Thymus (tissue), 14 donors: ENCODE measurements around the gene LCE1B. TPM values are rescaled to one million over a fixed set of nuclear protein-coding genes. Genes with fewer than 3 reads are reported as not detected.

Experiments
- DNase-seq, 9 donors: peaks; one replicate each; pipeline ENCODE4 v3.0.0-alpha.2; 2013; ENCODE audit warnings: low spot score in 9 of 9, low read depth in 6 of 9, missing footprints in 1 of 9
- H3K27ac ChIP-seq, 2 donors: one replicate each; pipeline ENCODE4 v1.5.1; 2013; ENCODE audit warnings: control low read depth in 1 of 2, low read depth in 1 of 2, low read length in 1 of 2, mild to moderate bottlenecking in 1 of 2, moderate library complexity in 1 of 2
- H3K27me3 ChIP-seq, 2 donors: one replicate each; pipeline ENCODE4 v1.5.1; 2013; ENCODE audit warnings: low read length in 1 of 2; ENCODE audit not compliant: control insufficient read depth in 2 of 2, insufficient read depth in 1 of 2
- H3K36me3 ChIP-seq, 2 donors: one replicate each; pipeline ENCODE4 v1.5.1; 2013; ENCODE audit warnings: low read length in 1 of 2, mild to moderate bottlenecking in 1 of 2, moderate library complexity in 1 of 2; ENCODE audit not compliant: control insufficient read depth in 2 of 2, insufficient read depth in 2 of 2
- H3K4me1 ChIP-seq, 2 donors: one replicate each; pipeline ENCODE4 v1.5.1; 2013; ENCODE audit warnings: low read length in 2 of 2; ENCODE audit not compliant: control insufficient read depth in 2 of 2, insufficient read depth in 2 of 2
- H3K4me3 ChIP-seq, 2 donors: one replicate each; pipeline ENCODE4 v1.5.1; 2013; ENCODE audit warnings: low read length in 2 of 2, control low read depth in 1 of 2, mild to moderate bottlenecking in 1 of 2
- H3K9me3 ChIP-seq, 2 donors: one replicate each; pipeline ENCODE4 v1.5.1; 2013; ENCODE audit warnings: low read length in 1 of 2, mild to moderate bottlenecking in 1 of 2; ENCODE audit not compliant: control insufficient read depth in 2 of 2, insufficient read depth in 1 of 2
- WGBS: extraction: QIAGEN DNeasy Blood & Tissue Kit; methylation state at CpG from one replicate; pipeline ENCODE4 v1.1.7; 2013; 5-methylcytosine and 5-hydroxymethylcytosine counted together
- long read RNA-seq, 10 donors: transcript quantifications; one replicate each; lab custom pipeline, GENCODE V29; 2026
- polyA plus RNA-seq: library from polyadenylated mRNA; stranded (reverse); fragments of 200-250 nt; gene quantifications from one replicate; pipeline ENCODE4 v1.2.3, GENCODE V29; 2013
- total RNA-seq: library from RNA; stranded (reverse); fragments of 120-200 nt; gene quantifications from one replicate; pipeline ENCODE4 v1.2.4, GENCODE V29; 2013
- donor health status: healthy.

Gene LCE1B
- total RNA-seq, result not detected
- polyA plus RNA-seq, result 0.68 TPM
- long read RNA-seq, donor 1, result 0 reads
- long read RNA-seq, donor 2, result 0 reads
- long read RNA-seq, donor 3, result 0 reads
- long read RNA-seq, donor 4, result 0 reads
- long read RNA-seq, donor 5, result 0 reads
- long read RNA-seq, donor 6, result 0 reads
- long read RNA-seq, donor 7, result 0 reads
- long read RNA-seq, donor 8, result 0 reads
- long read RNA-seq, donor 9, result 0 reads
- long read RNA-seq, donor 10, result 0 reads

- no peak for DNase-seq
- WGBS, result 74% methylated on average over 2 of the region's 2 CpGs
- no peaks in the 10 kb centered on the region for H3K36me3 ChIP-seq
- H3K9me3 ChIP-seq, result no peaks in the 10 kb centered on the region
- no peak within 1 kb of the TSS for H3K4me3 ChIP-seq
- no peaks in the 10 kb centered on the region for H3K27me3 ChIP-seq
- H3K27ac ChIP-seq, result no peak within 1 kb of the TSS
- H3K4me1 ChIP-seq, result no peaks in the 10 kb centered on the region
Measured at GRCh38 chr1:152811671-152812070, at the start of gene LCE1B. Gene LCE1B (plus strand): TSS chr1:152811971. CDS start chr1:152812447, 476 bp downstream.

- 59% methylated on average over 8 of the region's 8 CpGs for WGBS
- no peaks in the 10 kb centered on the region for H3K9me3 ChIP-seq
- no peak for DNase-seq
- H3K27ac ChIP-seq, result no peak overlapping the region
- H3K4me1 ChIP-seq, result no peaks in the 10 kb centered on the region
- H3K36me3 ChIP-seq, result no peaks in the 10 kb centered on the region
- no peak overlapping the region for H3K4me3 ChIP-seq
- no peaks in the 10 kb centered on the region for H3K27me3 ChIP-seq
Measured at GRCh38 chr1:152768847-152769533, 42.8 kb upstream of the LCE1B start.

GRCh38 chr1:152770411-152770810 lies 41.4 kb upstream of the LCE1B start:
- no peaks in the 10 kb centered on the region for H3K36me3 ChIP-seq
- no peaks in the 10 kb centered on the region for H3K27me3 ChIP-seq
- DNase-seq, result no peak
- 87% methylated on average over 1 of the region's 1 CpG for WGBS
- no peak overlapping the region for H3K4me3 ChIP-seq
- no peaks in the 10 kb centered on the region for H3K9me3 ChIP-seq
- H3K4me1 ChIP-seq, result no peaks in the 10 kb centered on the region
- H3K27ac ChIP-seq, result no peak overlapping the region

- DNase-seq, result no peak
- 78% methylated on average over 6 of the region's 6 CpGs for WGBS
- Histone ChIP-seq H3K27me3 (no peaks in the 10 kb centered on the region), H3K4me3 (no peak within 1 kb of the TSS), H3K9me3 (no peaks in the 10 kb centered on the region), H3K4me1 (no peaks in the 10 kb centered on the region), H3K36me3 (no peaks in the 10 kb centered on the region), H3K27ac (no peak within 1 kb of the TSS)
Measured at GRCh38 chr1:152774875-152775274, 36.9 kb upstream of the LCE1B start, which contains the start of gene LCE1F. Gene LCE1F (plus strand): TSS chr1:152775140. CDS start chr1:152776372, 1,232 bp downstream.

GRCh38 chr1:152776361-152776760 lies 35.4 kb upstream of the LCE1B start:
- no peaks in the 10 kb centered on the region for H3K9me3 ChIP-seq
- DNase-seq, result no peak
- no peaks in the 10 kb centered on the region for H3K27me3 ChIP-seq
- H3K4me1 ChIP-seq, result no peaks in the 10 kb centered on the region
- WGBS, result 88% methylated on average over 11 of the region's 11 CpGs
- no peaks in the 10 kb centered on the region for H3K36me3 ChIP-seq
- H3K4me3 ChIP-seq, result no peak overlapping the region
- H3K27ac ChIP-seq, result no peak overlapping the region

- peak in 2 of 9 donors; percentile 7 to 8 for DNase-seq
- Histone ChIP-seq H3K36me3 (no peaks in the 10 kb centered on the region), H3K27ac (no peak overlapping the region), H3K27me3 (no peaks in the 10 kb centered on the region), H3K4me3 (no peak overlapping the region), H3K4me1 (no peaks in the 10 kb centered on the region), H3K9me3 (no peaks in the 10 kb centered on the region)
- 65% methylated on average over 4 of the region's 4 CpGs for WGBS
Measured at GRCh38 chr1:152777510-152778137, 34.1 kb upstream of the LCE1B start.

GRCh38 chr1:152783095-152783494 lies 28.7 kb upstream of the LCE1B start:
- no peaks in the 10 kb centered on the region for H3K27me3 ChIP-seq
- no peaks in the 10 kb centered on the region for H3K36me3 ChIP-seq
- no peak overlapping the region for H3K27ac ChIP-seq
- H3K4me3 ChIP-seq, result no peak overlapping the region
- DNase-seq, result no peak
- no peaks in the 10 kb centered on the region for H3K9me3 ChIP-seq
- no peaks in the 10 kb centered on the region for H3K4me1 ChIP-seq
- WGBS, result 71% methylated on average over 2 of the region's 2 CpGs

- Histone ChIP-seq H3K4me3 (no peak within 1 kb of the TSS), H3K36me3 (no peaks in the 10 kb centered on the region), H3K4me1 (no peaks in the 10 kb centered on the region), H3K27ac (no peak within 1 kb of the TSS), H3K27me3 (no peaks in the 10 kb centered on the region), H3K9me3 (no peaks in the 10 kb centered on the region)
- no peak for DNase-seq
- WGBS, result 61% methylated on average over 2 of the region's 2 CpGs
Measured at GRCh38 chr1:152786077-152786476, 25.7 kb upstream of the LCE1B start, which contains the start of gene LCE1E. Gene LCE1E (plus strand): TSS chr1:152786257. CDS start chr1:152787300, 1,043 bp downstream.

- DNase-seq, result no peak
- Histone ChIP-seq H3K36me3 (no peaks in the 10 kb centered on the region), H3K27ac (no peak overlapping the region), H3K9me3 (no peaks in the 10 kb centered on the region), H3K27me3 (no peaks in the 10 kb centered on the region), H3K4me1 (no peaks in the 10 kb centered on the region), H3K4me3 (no peak overlapping the region)
- WGBS, result 75% methylated on average over 4 of the region's 4 CpGs
Measured at GRCh38 chr1:152795686-152796085, 16.1 kb upstream of the LCE1B start.
